MM.1S (cell line): ENCODE data around the gene AMTN.

Source experiments
- CTCF ChIP-seq: fragments of 300-600 bp; sonication (generic); IDR thresholded peaks from 2 replicates; pipeline ENCODE4 v1.5.1; 2016; ENCODE audit warnings: antibody characterized with exemption, low read length, mixed read lengths
- EZH2 ChIP-seq: fragments of 300-600 bp; sonication (generic); optimal IDR thresholded peaks from 2 replicates; pipeline ENCODE3; 2017; ENCODE audit warnings: low read depth, mild to moderate bottlenecking, antibody characterized with exemption, low read length, mixed read lengths
- EZH2phosphoT487 ChIP-seq: fragments of 300-600 bp; sonication (generic); IDR thresholded peaks from 2 replicates; pipeline ENCODE4 v1.6.1; 2018; ENCODE audit warnings: antibody characterized with exemption, low read length

- no peak for TF ChIP-seq CTCF
- TF ChIP-seq EZH2 = no peak
- TF ChIP-seq EZH2phosphoT487 = no peak
These were observed 53.4 kb downstream of the AMTN start for GRCh38 chr4:70571772-70572171.
